Suprapubic skin (tissue), 4 donors: ENCODE results near the gene SHKBP1.

Experiments
- CTCF ChIP-seq, 2 donors: fragments of 200-600 bp in 1 of 2; fragments of 450-650 bp in 1 of 2; sonication (generic) in 1 of 2; IDR thresholded peaks; one replicate each; pipeline ENCODE4 v1.5.1; 2016 to 2019; ENCODE audit warnings: antibody characterized with exemption in 2 of 2, mild to moderate bottlenecking in 1 of 2, moderate library complexity in 1 of 2
- POLR2A ChIP-seq, 2 donors: fragments of 450-650 bp; IDR thresholded peaks; one replicate each; pipeline ENCODE4 v1.6.1; 2017; ENCODE audit warnings: antibody characterized with exemption in 2 of 2, mild to moderate bottlenecking in 2 of 2, moderate library complexity in 2 of 2
- POLR2AphosphoS5 ChIP-seq, 3 donors: sonication (generic); formaldehyde crosslinking; IDR thresholded peaks; one replicate each; pipeline ENCODE4 v1.6.1; 2017; ENCODE audit warnings: antibody characterized with exemption in 3 of 3

- TF ChIP-seq CTCF (IDR thresholded peaks at IDR 0.05), result peak in 1 of 2 donors; percentile 44
- TF ChIP-seq POLR2A (IDR thresholded peaks at IDR 0.05), result no peak
- TF ChIP-seq POLR2AphosphoS5 (IDR thresholded peaks at IDR 0.05), result no peak
These were observed 6.2 kb upstream of the SHKBP1 start for GRCh38 chr19:40570313-40571004.
